Esophagus muscularis mucosa (tissue), 4 donors: Measurements from ENCODE around the gene GCNT3.

Experiments
- CTCF ChIP-seq, 3 experiments: fragments of 200-600 bp in 2 of 3; fragments of 450-650 bp in 1 of 3; sonication (generic) in 2 of 3; IDR thresholded peaks; one replicate each; pipeline ENCODE4 v1.5.1; 2017 to 2019; ENCODE audit warnings: antibody characterized with exemption in 3 of 3, mild to moderate bottlenecking in 2 of 3, moderate library complexity in 1 of 3
- EP300 ChIP-seq: sonication (generic); formaldehyde crosslinking; IDR thresholded peaks from one replicate; pipeline ENCODE4 v1.6.1; 2017; ENCODE audit warnings: antibody characterized with exemption
- POLR2A ChIP-seq: fragments of 450-650 bp; IDR thresholded peaks from one replicate; pipeline ENCODE4 v1.6.1; 2017; ENCODE audit warnings: antibody characterized with exemption, moderate library complexity, mild to moderate bottlenecking, low read depth

GRCh38 chr15:59668556-59668955, 57.0 kb downstream of the GCNT3 start:
- TF ChIP-seq POLR2A: no peak
- TF ChIP-seq CTCF (IDR thresholded peaks at IDR 0.05): no peak
- no peak for TF ChIP-seq EP300
